M059J (cell line): Measurements from ENCODE around the gene HOXD1. TPM values are rescaled to one million over a fixed set of nuclear protein-coding genes. Genes with fewer than 3 reads are reported as not detected.

Experiments
- DNase-seq: peaks from one replicate; pipeline ENCODE4 v3.0.0-alpha.2; 2012; ENCODE audit warnings: low read depth
- total RNA-seq: library from RNA; depleted of rRNA; stranded (reverse); fragments of >200 nt; shearing (Covaris generic); gene quantifications from 2 replicates; pipeline ENCODE4 v1.2.3, GENCODE V29; 2014

HOXD1 gene
- total RNA-seq, 1 experiment from 2014 or later, result not detected

GRCh38 chr2:176182671-176183070 is 5.8 kb upstream of the HOXD1 start:
- no peak for DNase-seq

DNA sequence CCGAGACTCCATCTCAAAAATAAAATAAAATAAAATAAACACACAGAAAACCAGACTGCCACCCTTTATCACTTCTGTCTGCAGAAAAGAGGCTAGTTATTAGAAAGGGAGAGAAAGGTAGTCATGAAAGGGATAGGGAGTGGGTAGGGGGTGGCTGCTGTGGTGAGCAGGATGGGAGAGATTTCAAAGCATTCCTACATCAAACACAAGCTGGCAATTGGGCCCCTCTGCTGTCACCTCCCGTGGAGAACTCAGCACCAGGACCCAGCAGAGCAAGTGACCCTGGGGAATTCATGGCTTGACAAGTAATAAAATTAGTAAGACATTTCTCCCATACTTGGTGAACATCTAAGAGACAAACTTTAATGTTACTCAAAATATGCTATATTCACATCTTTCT is 3.7 kb upstream of the HOXD1 start:
- no peak for DNase-seq

GRCh38 chr2:176186024-176186423 is 2.4 kb upstream of the HOXD1 start:
- no peak for DNase-seq

- DNase-seq, result peak; percentile 10
Measured at GRCh38 chr2:176187200-176187898, 1.1 kb upstream of the HOXD1 start.

- DNase-seq, result no peak
Measured at GRCh38 chr2:176188774-176189680, 559 bp downstream of the HOXD1 start.

- DNase-seq, result no peak
Measured at GRCh38 chr2:176189681-176190641, 1.5 kb downstream of the HOXD1 start.

- DNase-seq, result no peak
Measured at GRCh38 chr2:176192351-176192750, 3.9 kb downstream of the HOXD1 start.

DNA sequence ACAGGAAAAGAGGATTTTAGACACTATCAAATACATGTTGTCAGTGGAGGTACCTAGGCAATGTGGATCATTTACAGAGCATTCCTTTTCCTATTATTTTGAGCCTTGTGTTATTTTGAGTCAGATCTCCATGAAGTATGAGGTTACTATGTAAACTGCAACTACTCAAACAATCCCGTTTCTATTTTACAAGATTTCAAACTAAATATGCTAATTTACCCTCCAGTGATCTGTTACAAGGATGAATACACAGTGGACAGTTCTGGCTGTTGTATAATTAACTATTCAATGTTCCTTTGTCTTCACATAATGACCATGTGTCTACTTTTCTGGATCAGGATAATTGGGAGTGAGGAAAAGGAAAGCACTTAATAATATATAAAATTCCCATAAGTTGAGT is 4.6 kb downstream of the HOXD1 start:
- no peak for DNase-seq

DNA sequence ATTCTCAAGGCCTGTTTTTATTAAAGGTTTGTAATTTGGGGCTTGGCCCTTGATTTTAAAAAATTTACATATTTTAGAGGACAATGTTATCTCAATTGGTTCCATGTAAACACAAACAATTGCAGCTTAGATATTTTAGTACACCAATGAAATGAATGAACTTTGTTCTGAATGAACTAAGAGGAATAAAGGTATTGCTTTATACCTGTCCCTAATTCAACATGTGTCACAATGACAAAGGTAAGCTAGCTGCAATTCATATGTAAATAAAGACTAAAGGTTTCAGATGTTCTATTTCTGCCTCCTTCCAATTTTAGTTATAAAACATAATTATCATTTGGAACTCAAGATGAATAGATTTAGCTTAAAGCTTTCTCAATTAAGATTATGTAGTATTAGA is 11.4 kb downstream of the HOXD1 start:
- DNase-seq, result no peak

GRCh38 chr2:176200971-176201370 is 12.5 kb downstream of the HOXD1 start:
- DNase-seq, result no peak

DNA sequence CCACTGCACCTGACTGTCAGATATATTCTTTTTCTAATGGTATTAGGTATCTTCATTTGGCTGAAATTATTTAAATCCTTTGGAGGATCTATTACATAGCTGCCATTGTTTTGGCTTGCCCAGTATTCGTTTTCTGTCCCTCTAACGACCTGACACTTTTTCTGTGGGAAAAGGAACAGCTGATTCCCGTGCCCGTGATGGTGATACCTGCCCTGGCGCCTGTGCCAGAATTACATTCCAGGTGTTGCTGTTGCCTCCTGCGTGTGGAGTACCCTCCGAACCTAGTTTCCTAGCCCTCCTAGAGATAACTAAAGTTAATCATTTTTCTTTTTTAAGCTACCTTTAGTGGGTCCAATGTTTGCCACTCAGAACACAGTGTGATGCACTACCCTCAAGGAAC is 14.0 kb downstream of the HOXD1 start:
- DNase-seq, result no peak

- no peak for DNase-seq
Measured at GRCh38 chr2:176205126-176205525, 16.7 kb downstream of the HOXD1 start.

DNA sequence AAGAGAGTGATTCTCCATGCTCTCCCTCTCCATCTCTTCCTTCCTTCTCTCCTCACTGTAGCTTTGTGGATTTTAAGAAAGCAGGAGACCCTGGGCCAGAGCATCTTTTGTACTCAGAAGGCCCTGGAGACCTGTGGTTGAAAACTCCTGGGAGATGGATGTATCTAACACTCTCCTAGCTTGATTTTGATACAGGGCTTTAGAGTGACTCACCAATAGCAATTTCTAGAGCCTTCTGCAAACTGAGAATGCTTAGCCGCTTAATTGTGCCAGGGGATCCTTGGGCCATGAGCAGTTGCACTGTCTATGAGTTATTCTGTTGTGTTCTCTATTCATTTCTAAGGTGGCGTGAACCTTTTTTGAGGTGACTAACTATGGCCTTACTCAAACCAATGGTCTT is 17.7 kb downstream of the HOXD1 start:
- DNase-seq, result no peak

- no peak for DNase-seq
Measured at GRCh38 chr2:176206682-176207081, 18.2 kb downstream of the HOXD1 start.

- DNase-seq, result no peak
Measured at GRCh38 chr2:176211110-176211509, 22.6 kb downstream of the HOXD1 start.

DNA sequence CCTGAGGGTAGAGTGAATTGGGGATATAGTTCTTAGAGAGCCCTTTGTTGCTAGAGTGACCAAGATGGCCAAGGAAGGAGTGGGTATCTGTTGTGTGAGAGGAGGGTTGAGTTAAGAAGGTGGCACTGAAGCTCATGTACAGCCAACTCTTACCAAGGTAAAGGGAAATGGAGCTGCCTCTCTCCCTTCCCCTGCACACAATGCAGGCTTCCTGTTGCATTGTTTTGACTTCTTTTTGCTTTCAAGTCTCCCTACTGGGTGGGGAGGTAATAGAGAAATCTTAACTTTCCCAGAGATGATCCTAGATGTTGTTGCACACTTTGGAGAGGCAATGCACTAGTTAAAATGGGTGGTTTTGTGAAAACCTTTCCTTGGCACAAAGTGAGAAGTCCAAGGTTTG is 23.8 kb downstream of the HOXD1 start:
- DNase-seq, result no peak

DNA sequence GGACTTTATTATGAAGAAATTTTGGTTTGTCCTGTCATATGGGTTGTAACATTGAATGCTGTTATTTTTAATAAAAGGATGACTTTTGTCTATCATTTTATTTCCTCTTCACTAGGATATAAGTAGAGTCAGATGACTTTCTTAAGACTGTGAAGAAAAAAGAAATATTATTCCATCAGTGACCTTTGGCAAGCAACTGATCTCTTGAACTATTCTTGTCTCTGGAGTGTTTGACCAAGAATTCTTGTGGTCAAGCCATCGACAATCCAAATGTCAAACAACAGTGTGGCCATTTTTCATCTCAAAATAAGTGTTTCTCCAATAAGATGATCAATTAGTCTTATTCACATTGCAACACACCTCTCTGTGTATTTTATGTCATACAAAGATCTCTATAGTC is 24.9 kb downstream of the HOXD1 start:
- DNase-seq, result no peak

- DNase-seq, result no peak
Measured at GRCh38 chr2:176227874-176228273, 39.4 kb downstream of the HOXD1 start.

DNA sequence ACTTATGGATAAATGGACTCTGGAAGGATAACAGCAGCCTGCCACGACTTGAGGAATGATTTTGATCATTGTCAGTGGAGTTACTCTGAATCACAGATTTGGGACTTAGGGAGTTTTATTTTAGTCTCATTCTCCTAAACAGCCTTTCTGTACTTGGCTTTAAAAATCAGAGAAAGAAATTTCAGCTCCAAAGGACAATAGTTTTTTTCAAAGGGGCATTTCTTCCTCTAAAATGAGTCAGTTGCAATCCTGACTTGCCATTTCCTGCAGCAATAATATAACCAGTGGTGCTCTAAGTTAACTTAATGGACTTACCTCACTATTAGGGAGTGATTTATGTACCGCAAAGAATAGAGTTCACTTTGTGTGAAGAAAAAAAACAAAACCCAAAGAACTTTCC is 45.7 kb downstream of the HOXD1 start:
- peak; percentile 4 for DNase-seq

DNA sequence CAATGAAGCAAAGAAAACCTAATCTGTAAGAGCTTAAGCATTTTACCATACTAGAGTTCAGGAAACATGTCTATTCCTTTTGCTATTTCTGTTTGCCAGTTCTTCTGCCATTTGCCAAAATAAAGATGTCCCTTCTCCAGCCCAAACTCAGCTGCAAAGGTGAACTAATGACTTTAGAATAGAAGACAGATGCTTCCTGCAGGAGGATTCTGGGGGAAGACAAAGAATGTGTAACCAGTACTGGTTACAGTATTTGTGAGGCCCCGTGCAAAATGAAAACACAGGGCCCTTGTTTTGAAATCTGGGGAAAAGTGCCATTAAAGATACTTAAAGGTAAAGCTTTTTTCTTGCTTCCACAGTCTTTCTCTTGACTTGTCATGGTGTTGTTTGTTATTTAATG is 46.5 kb downstream of the HOXD1 start:
- no peak for DNase-seq

DNA sequence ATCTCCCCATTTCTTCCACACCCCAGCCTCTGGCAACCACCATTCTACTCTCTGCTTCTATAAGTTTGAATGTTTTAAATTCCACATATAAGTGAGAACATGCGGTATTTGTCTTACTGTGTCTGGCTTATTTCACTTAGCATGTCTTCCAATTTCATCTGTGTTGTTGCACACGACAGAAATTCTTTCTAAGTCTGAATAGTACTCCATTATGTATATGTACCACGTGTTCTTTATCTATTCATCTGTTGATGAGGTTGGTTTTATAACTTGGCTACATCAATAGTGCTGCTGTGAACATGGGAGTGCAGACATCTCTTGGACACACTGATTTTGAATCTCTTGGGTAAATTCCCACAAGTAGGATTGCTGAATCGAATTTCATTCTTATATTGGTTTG is 49.0 kb downstream of the HOXD1 start:
- DNase-seq, result no peak

DNA sequence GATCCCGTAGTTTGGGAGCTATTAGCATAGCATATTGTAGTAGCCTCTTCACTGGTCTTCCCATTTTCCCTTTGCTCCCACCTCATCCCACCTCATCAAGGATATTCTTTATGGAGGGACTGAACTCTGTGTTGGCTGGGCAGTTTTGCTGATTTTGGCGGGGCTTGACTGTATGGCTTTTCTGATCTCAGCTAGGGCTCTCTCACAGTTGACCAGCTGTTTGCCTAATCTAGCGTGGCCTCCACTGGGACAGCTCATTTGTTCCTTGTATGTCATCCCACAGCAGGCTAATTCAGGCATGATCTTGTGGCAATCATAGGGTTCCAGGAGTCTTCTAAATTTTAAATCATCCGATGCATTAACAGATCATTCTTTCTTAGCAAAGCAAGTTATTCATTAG is 50.6 kb downstream of the HOXD1 start:
- DNase-seq, result no peak
